ENCODE data around the gene OR2G3.

- TF ChIP-seq, protein P1, sequence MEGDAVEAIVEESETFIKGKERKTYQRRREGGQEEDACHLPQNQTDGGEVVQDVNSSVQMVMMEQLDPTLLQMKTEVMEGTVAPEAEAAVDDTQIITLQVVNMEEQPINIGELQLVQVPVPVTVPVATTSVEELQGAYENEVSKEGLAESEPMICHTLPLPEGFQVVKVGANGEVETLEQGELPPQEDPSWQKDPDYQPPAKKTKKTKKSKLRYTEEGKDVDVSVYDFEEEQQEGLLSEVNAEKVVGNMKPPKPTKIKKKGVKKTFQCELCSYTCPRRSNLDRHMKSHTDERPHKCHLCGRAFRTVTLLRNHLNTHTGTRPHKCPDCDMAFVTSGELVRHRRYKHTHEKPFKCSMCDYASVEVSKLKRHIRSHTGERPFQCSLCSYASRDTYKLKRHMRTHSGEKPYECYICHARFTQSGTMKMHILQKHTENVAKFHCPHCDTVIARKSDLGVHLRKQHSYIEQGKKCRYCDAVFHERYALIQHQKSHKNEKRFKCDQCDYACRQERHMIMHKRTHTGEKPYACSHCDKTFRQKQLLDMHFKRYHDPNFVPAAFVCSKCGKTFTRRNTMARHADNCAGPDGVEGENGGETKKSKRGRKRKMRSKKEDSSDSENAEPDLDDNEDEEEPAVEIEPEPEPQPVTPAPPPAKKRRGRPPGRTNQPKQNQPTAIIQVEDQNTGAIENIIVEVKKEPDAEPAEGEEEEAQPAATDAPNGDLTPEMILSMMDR (conservative IDR thresholded peaks at IDR 0.05; ENCODE audit: low read depth, low read length) = no peak
- no peak for TF ChIP-seq EZH2phosphoT487 (IDR thresholded peaks at IDR 0.05; ENCODE audit: borderline replicate concordance, low read length)
These were observed 17.3 kb upstream of the OR2G3 start, which contains the start of gene OR2G2 for GRCh38 chr1:247588060-247588459.
